Fibroblast of skin of right quadriceps (primary cell): ENCODE results near the gene MCF2L2.
"Not testable (repeated sequence)": the region's sequence is repeated elsewhere in the genome, so short reads cannot be mapped to it uniquely, and the experiment has no call there.

Source experiments
- DNase-seq: peaks from one replicate; pipeline ENCODE4 v3.0.0-alpha.2; 2013

MCF2L2 gene

GRCh38 chr3:183394150-183394549 is 34.3 kb downstream of the MCF2L2 start:
- DNase-seq = no peak

GRCh38 chr3:183393625-183394024 is 34.8 kb downstream of the MCF2L2 start:
- DNase-seq = no peak

GRCh38 chr3:183392186-183393034 is 36.0 kb downstream of the MCF2L2 start:
- no peak for DNase-seq

- DNase-seq = no peak
These were observed 37.0 kb downstream of the MCF2L2 start for GRCh38 chr3:183391460-183391859.

GRCh38 chr3:183390844-183391243 is 37.6 kb downstream of the MCF2L2 start:
- DNase-seq = no peak

GRCh38 chr3:183388213-183388895 is 40.1 kb downstream of the MCF2L2 start:
- DNase-seq = no peak

GRCh38 chr3:183387797-183388196 is 40.6 kb downstream of the MCF2L2 start:
- no peak for DNase-seq

- DNase-seq = no peak
These were observed 41.8 kb downstream of the MCF2L2 start for GRCh38 chr3:183386651-183387050.

- peak; percentile 60 for DNase-seq
These were observed 42.5 kb downstream of the MCF2L2 start for GRCh38 chr3:183385698-183386613.

- no peak for DNase-seq
These were observed 46.7 kb downstream of the MCF2L2 start for GRCh38 chr3:183381673-183382072.

- DNase-seq = peak; percentile 54
These were observed 47.2 kb downstream of the MCF2L2 start for GRCh38 chr3:183381179-183381578.

- no peak for DNase-seq
These were observed 49.5 kb downstream of the MCF2L2 start for GRCh38 chr3:183378951-183379350.

GRCh38 chr3:183378545-183378944 is 49.9 kb downstream of the MCF2L2 start:
- DNase-seq = no peak

- DNase-seq = no peak
These were observed 50.4 kb downstream of the MCF2L2 start for GRCh38 chr3:183378008-183378407.

- no peak for DNase-seq
These were observed 51.0 kb downstream of the MCF2L2 start for GRCh38 chr3:183377307-183377959.

- DNase-seq = no peak
These were observed 52.6 kb downstream of the MCF2L2 start for GRCh38 chr3:183375787-183376186.

- no peak for DNase-seq
These were observed 53.1 kb downstream of the MCF2L2 start for GRCh38 chr3:183375337-183375736.

- DNase-seq = no peak
These were observed 55.5 kb downstream of the MCF2L2 start for GRCh38 chr3:183372911-183373310.

- DNase-seq = not testable (repeated sequence)
These were observed 56.8 kb downstream of the MCF2L2 start for GRCh38 chr3:183371600-183371968.

- DNase-seq = no peak
These were observed 58.0 kb downstream of the MCF2L2 start for GRCh38 chr3:183370391-183370790.

- no peak for DNase-seq
These were observed 58.8 kb downstream of the MCF2L2 start for GRCh38 chr3:183369627-183370026.

GRCh38 chr3:183369117-183369516 is 59.3 kb downstream of the MCF2L2 start:
- no peak for DNase-seq
